HL-60 (cell line): Measurements from ENCODE around the gene RUNX1.

Experiments used
- DNase-seq, 2 experiments: peaks; one replicate each; pipeline ENCODE4 v3.0.0-alpha.2; 2010 to 2020; ENCODE audit warnings: low read depth in 1 of 2, low spot score in 1 of 2
- H3K27ac ChIP-seq: fragments of 250-450 bp; sonication (Bioruptor Pico); replicated peaks from 2 replicates; pipeline ENCODE4 v1.5.1; 2020; ENCODE audit warnings: mild to moderate bottlenecking, moderate library complexity
- H3K27me3 ChIP-seq: fragments of 250-450 bp; sonication (Bioruptor Pico); 2 replicates; pipeline ENCODE4 v1.5.1; 2021; ENCODE audit warnings: mild to moderate bottlenecking, moderate library complexity; ENCODE audit not compliant: insufficient read depth, poor library complexity, severe bottlenecking
- H3K4me3 ChIP-seq: replicated peaks from 2 replicates; pipeline ENCODE4 v1.5.1; 2011; ENCODE audit warnings: mild to moderate bottlenecking, control low read depth, low read length; ENCODE audit not compliant: insufficient read depth
- GABPA ChIP-seq: IDR thresholded peaks from 2 replicates; pipeline ENCODE4 v1.6.1; 2012; ENCODE audit warnings: low read depth
- POLR2AphosphoS5 ChIP-seq: IDR thresholded peaks from 2 replicates; pipeline ENCODE4 v1.6.1; 2012; ENCODE audit warnings: low read depth
- SPI1 ChIP-seq: IDR thresholded peaks from 2 replicates; pipeline ENCODE4 v1.6.1; 2012; ENCODE audit warnings: low read depth, mild to moderate bottlenecking, borderline replicate concordance
- TF ChIP-seq, protein P1 (sequence below): IDR thresholded peaks from 2 replicates; pipeline ENCODE4 v1.6.1; 2012; ENCODE audit warnings: low read depth; ENCODE audit not compliant: insufficient replicate concordance
- TF ChIP-seq, protein P2 (sequence below): IDR thresholded peaks from one replicate; pipeline ENCODE4 v1.5.1; 2011; ENCODE audit warnings: low read length, control low read depth, inconsistent platforms; ENCODE audit not compliant: insufficient read depth

Gene RUNX1

DNA sequence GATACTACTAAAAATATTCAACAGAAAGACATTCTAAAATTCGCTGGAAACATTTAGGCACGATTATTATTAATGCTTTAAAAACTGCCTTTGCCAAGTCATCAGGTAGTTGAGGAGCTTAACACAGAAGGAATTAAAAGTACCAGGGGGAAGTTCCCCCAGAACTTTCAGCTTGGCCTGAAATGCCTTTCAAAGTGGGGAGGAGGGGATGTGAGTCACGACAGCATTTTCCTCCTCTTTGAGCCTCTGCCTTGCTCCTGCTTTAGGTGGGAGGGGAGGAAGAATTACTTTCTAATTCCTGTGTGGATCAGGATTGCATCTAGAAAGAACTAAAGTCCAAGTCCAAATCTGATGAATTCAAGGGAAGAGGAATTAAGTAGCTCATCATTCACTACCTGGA, 196.7 kb downstream of the RUNX1 start:
- H3K27ac ChIP-seq = no peak overlapping the region
- DNase-seq = no peak
- no peaks in the 10 kb centered on the region for H3K27me3 ChIP-seq
- no peak overlapping the region for H3K4me3 ChIP-seq
- TF ChIP-seq, protein P1, sequence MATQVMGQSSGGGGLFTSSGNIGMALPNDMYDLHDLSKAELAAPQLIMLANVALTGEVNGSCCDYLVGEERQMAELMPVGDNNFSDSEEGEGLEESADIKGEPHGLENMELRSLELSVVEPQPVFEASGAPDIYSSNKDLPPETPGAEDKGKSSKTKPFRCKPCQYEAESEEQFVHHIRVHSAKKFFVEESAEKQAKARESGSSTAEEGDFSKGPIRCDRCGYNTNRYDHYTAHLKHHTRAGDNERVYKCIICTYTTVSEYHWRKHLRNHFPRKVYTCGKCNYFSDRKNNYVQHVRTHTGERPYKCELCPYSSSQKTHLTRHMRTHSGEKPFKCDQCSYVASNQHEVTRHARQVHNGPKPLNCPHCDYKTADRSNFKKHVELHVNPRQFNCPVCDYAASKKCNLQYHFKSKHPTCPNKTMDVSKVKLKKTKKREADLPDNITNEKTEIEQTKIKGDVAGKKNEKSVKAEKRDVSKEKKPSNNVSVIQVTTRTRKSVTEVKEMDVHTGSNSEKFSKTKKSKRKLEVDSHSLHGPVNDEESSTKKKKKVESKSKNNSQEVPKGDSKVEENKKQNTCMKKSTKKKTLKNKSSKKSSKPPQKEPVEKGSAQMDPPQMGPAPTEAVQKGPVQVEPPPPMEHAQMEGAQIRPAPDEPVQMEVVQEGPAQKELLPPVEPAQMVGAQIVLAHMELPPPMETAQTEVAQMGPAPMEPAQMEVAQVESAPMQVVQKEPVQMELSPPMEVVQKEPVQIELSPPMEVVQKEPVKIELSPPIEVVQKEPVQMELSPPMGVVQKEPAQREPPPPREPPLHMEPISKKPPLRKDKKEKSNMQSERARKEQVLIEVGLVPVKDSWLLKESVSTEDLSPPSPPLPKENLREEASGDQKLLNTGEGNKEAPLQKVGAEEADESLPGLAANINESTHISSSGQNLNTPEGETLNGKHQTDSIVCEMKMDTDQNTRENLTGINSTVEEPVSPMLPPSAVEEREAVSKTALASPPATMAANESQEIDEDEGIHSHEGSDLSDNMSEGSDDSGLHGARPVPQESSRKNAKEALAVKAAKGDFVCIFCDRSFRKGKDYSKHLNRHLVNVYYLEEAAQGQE = no peak
- TF ChIP-seq, protein P2, sequence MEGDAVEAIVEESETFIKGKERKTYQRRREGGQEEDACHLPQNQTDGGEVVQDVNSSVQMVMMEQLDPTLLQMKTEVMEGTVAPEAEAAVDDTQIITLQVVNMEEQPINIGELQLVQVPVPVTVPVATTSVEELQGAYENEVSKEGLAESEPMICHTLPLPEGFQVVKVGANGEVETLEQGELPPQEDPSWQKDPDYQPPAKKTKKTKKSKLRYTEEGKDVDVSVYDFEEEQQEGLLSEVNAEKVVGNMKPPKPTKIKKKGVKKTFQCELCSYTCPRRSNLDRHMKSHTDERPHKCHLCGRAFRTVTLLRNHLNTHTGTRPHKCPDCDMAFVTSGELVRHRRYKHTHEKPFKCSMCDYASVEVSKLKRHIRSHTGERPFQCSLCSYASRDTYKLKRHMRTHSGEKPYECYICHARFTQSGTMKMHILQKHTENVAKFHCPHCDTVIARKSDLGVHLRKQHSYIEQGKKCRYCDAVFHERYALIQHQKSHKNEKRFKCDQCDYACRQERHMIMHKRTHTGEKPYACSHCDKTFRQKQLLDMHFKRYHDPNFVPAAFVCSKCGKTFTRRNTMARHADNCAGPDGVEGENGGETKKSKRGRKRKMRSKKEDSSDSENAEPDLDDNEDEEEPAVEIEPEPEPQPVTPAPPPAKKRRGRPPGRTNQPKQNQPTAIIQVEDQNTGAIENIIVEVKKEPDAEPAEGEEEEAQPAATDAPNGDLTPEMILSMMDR = no peak
- TF ChIP-seq GABPA = no peak
- no peak for TF ChIP-seq POLR2AphosphoS5
- TF ChIP-seq SPI1 = no peak

DNA sequence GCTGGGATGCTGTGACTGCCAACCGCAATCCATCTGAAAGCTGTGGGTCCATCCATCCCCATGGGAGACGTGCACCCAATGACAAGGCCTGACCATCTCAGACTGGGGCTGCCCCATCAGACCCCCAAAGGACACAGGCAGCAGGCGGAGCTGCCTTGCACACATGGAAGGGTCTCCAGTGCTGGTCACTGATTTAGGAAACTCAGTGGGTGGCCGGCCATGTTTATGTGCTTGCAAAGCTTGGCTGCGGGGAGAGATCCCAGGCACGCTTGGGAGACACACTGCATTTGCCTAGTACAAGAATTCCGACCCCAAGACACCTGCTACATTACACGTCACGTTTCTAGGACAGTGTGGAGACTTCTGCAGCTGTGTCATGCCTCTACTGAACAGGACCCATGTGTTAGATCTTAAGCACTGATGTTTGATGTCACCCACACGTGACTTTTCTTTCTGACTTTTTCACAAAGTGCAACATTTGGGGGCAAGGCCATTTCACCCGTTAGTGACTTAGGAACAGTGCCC, 198.9 kb downstream of the RUNX1 start:
- TF ChIP-seq, protein P1 = no peak
- DNase-seq = no peak

DNA sequence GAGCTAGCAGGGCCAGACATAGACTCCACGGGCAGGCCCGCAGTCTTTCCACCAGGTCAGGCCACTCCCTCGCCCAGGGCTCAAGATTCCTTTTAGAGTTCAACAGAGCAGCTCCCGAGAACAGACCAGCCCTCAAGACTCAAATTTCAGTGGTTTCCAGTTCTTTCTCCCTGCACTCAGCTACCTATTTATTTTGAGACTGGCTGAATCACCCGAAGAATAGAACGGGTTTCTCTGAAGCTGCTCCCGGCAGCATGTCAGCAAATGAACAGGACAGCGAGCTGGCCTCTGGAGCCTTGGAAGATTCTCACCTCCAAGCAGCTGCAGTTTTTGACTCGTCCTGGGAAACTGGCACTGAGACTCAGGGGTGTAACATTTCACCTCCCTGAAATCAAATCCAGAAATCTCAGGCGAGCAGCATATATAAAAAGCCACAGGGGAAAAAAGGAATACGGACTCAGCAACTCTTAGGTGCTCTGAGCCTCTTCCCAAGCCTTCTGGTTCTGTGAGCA, 202.4 kb downstream of the RUNX1 start:
- Histone ChIP-seq H3K27ac (no peak overlapping the region), H3K4me3 (no peak overlapping the region), H3K27me3 (no peaks in the 10 kb centered on the region)
- TF ChIP-seq SPI1 (no peak), GABPA (no peak), POLR2AphosphoS5 (no peak)
- TF ChIP-seq, protein P2 = no peak
- TF ChIP-seq, protein P1 = no peak
- DNase-seq = no peak

More for the DNA sequence above, 198.9 kb downstream of the RUNX1 start:
- Histone ChIP-seq H3K27ac (no peak overlapping the region), H3K4me3 (no peak overlapping the region), H3K27me3 (no peaks in the 10 kb centered on the region)
